HepG2 (cell line): ENCODE results near the gene POU2AF2. TPM values are rescaled to one million over a fixed set of nuclear protein-coding genes. Genes with fewer than 3 reads are reported as not detected.

Experiments used
- BCL6 ChIP-seq: IDR thresholded peaks from 2 replicates; pipeline ENCODE4 v1.6.1; 2016; ENCODE audit warnings: missing genetic modification reagents, missing compliant biosample characterization
- CBX1 ChIP-seq: IDR thresholded peaks from one replicate; pipeline ENCODE4 v1.6.1; 2016; ENCODE audit warnings: antibody characterized with exemption, low read depth
- CREBL2 ChIP-seq: sonication (generic); formaldehyde crosslinking; IDR thresholded peaks from 2 replicates; pipeline ENCODE4 v1.8.1; 2023; ENCODE audit warnings: missing genetic modification reagents, mild to moderate bottlenecking, borderline replicate concordance
- DMTF1 ChIP-seq: sonication (generic); formaldehyde crosslinking; IDR thresholded peaks from 2 replicates; pipeline ENCODE4 v1.4.0; 2020; ENCODE audit warnings: mild to moderate bottlenecking, missing genetic modification reagents
- GLI4 ChIP-seq: sonication (generic); formaldehyde crosslinking; IDR thresholded peaks from 2 replicates; pipeline ENCODE4 v1.5.1; 2020; ENCODE audit warnings: missing genetic modification reagents, mild to moderate bottlenecking, moderate library complexity, borderline replicate concordance
- HNRNPH1 ChIP-seq: fragments of 200-400 bp; formaldehyde crosslinking; optimal IDR thresholded peaks from 2 replicates; pipeline ENCODE3; 2017; ENCODE audit warnings: mild to moderate bottlenecking, low read depth, low read length
- KLF15 ChIP-seq: sonication (generic); formaldehyde crosslinking; IDR thresholded peaks from 2 replicates; pipeline ENCODE4 v1.8.1; 2023; ENCODE audit warnings: borderline replicate concordance, mild to moderate bottlenecking, inconsistent platforms, missing genetic modification reagents, mixed read lengths
- MTERF4 ChIP-seq: sonication (generic); formaldehyde crosslinking; IDR thresholded peaks from 2 replicates; pipeline ENCODE4 v1.8.0; 2023; ENCODE audit warnings: mild to moderate bottlenecking, missing genetic modification reagents
- NFATC3 ChIP-seq: sonication (generic); formaldehyde crosslinking; IDR thresholded peaks from 2 replicates; pipeline ENCODE4 v1.5.1; 2020; ENCODE audit warnings: mild to moderate bottlenecking, missing genetic modification reagents
- PHF20 ChIP-seq: sonication (generic); formaldehyde crosslinking; IDR thresholded peaks from 2 replicates; pipeline ENCODE4 v1.5.0; 2020; ENCODE audit warnings: mild to moderate bottlenecking, missing genetic modification reagents
- PHF5A ChIP-seq: IDR thresholded peaks from one replicate; pipeline ENCODE4 v1.6.1; 2018; ENCODE audit warnings: low read depth, missing genetic modification reagents; ENCODE audit not compliant: unreplicated experiment
- SMARCE1 ChIP-seq: fragments of 450-650 bp; IDR thresholded peaks from 2 replicates; pipeline ENCODE4 v1.6.1; 2017; ENCODE audit warnings: borderline replicate concordance
- SP2 ChIP-seq: sonication (generic); formaldehyde crosslinking; IDR thresholded peaks from 2 replicates; pipeline ENCODE4 v1.5.1; 2020; ENCODE audit warnings: mild to moderate bottlenecking, missing genetic modification reagents
- TGIF2 ChIP-seq: IDR thresholded peaks from 2 replicates; pipeline ENCODE4 v1.6.1; 2016; ENCODE audit warnings: control low read depth, missing compliant biosample characterization
- ZBTB33 ChIP-seq: sonication (generic); formaldehyde crosslinking; IDR thresholded peaks from 2 replicates; pipeline ENCODE4 v1.4.0; 2020; ENCODE audit warnings: missing genetic modification reagents
- ZBTB37 ChIP-seq: sonication (generic); formaldehyde crosslinking; IDR thresholded peaks from 2 replicates; pipeline ENCODE4 v1.4.0; 2020; ENCODE audit warnings: mild to moderate bottlenecking, missing genetic modification reagents
- ZBTB46 ChIP-seq: sonication (generic); formaldehyde crosslinking; IDR thresholded peaks from 2 replicates; pipeline ENCODE4 v1.4.0; 2020; ENCODE audit warnings: mild to moderate bottlenecking, missing genetic modification reagents, borderline replicate concordance
- ZFP36L2 ChIP-seq: sonication (generic); formaldehyde crosslinking; IDR thresholded peaks from 2 replicates; pipeline ENCODE4 v1.4.0; 2020; ENCODE audit warnings: missing genetic modification reagents
- ZNF3 ChIP-seq: IDR thresholded peaks from 2 replicates; pipeline ENCODE4 v1.7.0; 2017; ENCODE audit warnings: inconsistent platforms
- ZNF34 ChIP-seq: sonication (generic); formaldehyde crosslinking; IDR thresholded peaks from 2 replicates; pipeline ENCODE4 v1.4.0; 2020; ENCODE audit warnings: mild to moderate bottlenecking, missing genetic modification reagents, borderline replicate concordance
- ZNF501 ChIP-seq: sonication (generic); formaldehyde crosslinking; IDR thresholded peaks from 2 replicates; pipeline ENCODE4 v1.5.1; 2020; ENCODE audit warnings: mild to moderate bottlenecking, moderate library complexity, missing genetic modification reagents
- ZNF605 ChIP-seq: sonication (generic); formaldehyde crosslinking; IDR thresholded peaks from 2 replicates; pipeline ENCODE4 v1.8.0; 2022; ENCODE audit warnings: mild to moderate bottlenecking, missing genetic modification reagents
- ZZZ3 ChIP-seq: sonication (generic); formaldehyde crosslinking; IDR thresholded peaks from 2 replicates; pipeline ENCODE4 v1.4.0; 2020; ENCODE audit warnings: missing genetic modification reagents, mild to moderate bottlenecking, borderline replicate concordance
- polyA plus RNA-seq, 8 experiments: library from polyadenylated mRNA; depleted of rRNA in 3 of 8; stranded (reverse) in 7 of 8; unstranded in 1 of 8; fragments of >200 nt; fragmentation: Illumina TruSeq in 4 of 8; extraction: Trizol in 4 of 8; gene quantifications; 2 replicates each; pipeline versions ENCODE4 v1.2.1 to v1.2.3, GENCODE V29; 2011 to 2016; ENCODE audit warnings: low read depth in 4 of 8, missing spikeins in 1 of 8, mixed read lengths in 1 of 8; ENCODE audit not compliant: insufficient read depth in 1 of 8
- total RNA-seq, 5 experiments: library from RNA; depleted of rRNA; stranded (reverse); fragments of >200 nt; fragmentation: Illumina TruSeq; extraction: Trizol; gene quantifications; 2 replicates each; pipeline ENCODE4 v1.2.3, GENCODE V29; 2016; ENCODE audit warnings: low read depth in 1 of 5

The POU2AF2 gene
- total and polyA plus RNA-seq, 2 of the 13 experiments (the other 11 are each of a cell fraction or from before 2014, with no cell fraction given) = 0.11 TPM; not detected in 1

GRCh38 chr11:111308140-111308539 lies 62.6 kb downstream of the POU2AF2 start (continued):
- no peak for TF ChIP-seq ZBTB37
- no peak for TF ChIP-seq DMTF1 (CRISPR knock-in tag)
- no peak for TF ChIP-seq ZZZ3
- TF ChIP-seq ZNF605 (CRISPR knock-in tag) = no peak
- no peak for TF ChIP-seq MTERF4
- no peak for TF ChIP-seq PHF5A (CRISPR knock-in tag)
- no peak for TF ChIP-seq ZFP36L2 (CRISPR knock-in tag)
- TF ChIP-seq SMARCE1 = no peak
- no peak for TF ChIP-seq CREBL2 (CRISPR knock-in tag)
- TF ChIP-seq ZNF34 (CRISPR knock-in tag) = no peak
- no peak for TF ChIP-seq NFATC3
- TF ChIP-seq BCL6 = no peak; the same call in 1 of the 2 replicates
- 0 out of 2 replicates have a peak, but pooled peaks have one; percentile 30 for TF ChIP-seq TGIF2 (CRISPR knock-in tag)
- no peak for TF ChIP-seq ZNF501 (CRISPR knock-in tag)
- no peak for TF ChIP-seq PHF20 (CRISPR knock-in tag)
- no peak for TF ChIP-seq GLI4
- peak; percentile 86 for TF ChIP-seq ZBTB33 (CRISPR knock-in tag)
- TF ChIP-seq HNRNPH1 = no peak
- no peak for TF ChIP-seq KLF15 (CRISPR knock-in tag)
- no peak for TF ChIP-seq SP2
- no peak for TF ChIP-seq ZBTB46 (CRISPR knock-in tag)
- TF ChIP-seq ZNF3 (CRISPR knock-in tag) = no peak
- no peak for TF ChIP-seq CBX1
